IMR-90 (cell line): ENCODE data around the gene GLCE. TPM values are rescaled to one million over a fixed set of nuclear protein-coding genes. Genes with fewer than 3 reads are reported as not detected.

Experiments used
- CEBPB ChIP-seq: IDR thresholded peaks from 2 replicates; pipeline ENCODE4 v1.6.1; 2012; ENCODE audit warnings: low read depth, low read length, improper control_type of control experiment
- ELK1 ChIP-seq: fragments of 150-350 bp; IDR thresholded peaks from 2 replicates; pipeline ENCODE4 v1.6.1; 2016; ENCODE audit warnings: low read depth, mild to moderate bottlenecking, low read length, moderate library complexity, borderline replicate concordance
- MXI1 ChIP-seq: IDR thresholded peaks from 2 replicates; pipeline ENCODE4 v1.6.1; 2012; ENCODE audit warnings: low read depth, mild to moderate bottlenecking, low read length, moderate library complexity, borderline replicate concordance
- polyA plus RNA-seq, 3 experiments: library from polyadenylated mRNA; depleted of rRNA; stranded (reverse); fragments of >200 nt; gene quantifications; 2 replicates each; pipeline ENCODE4 v1.2.3, GENCODE V29; 2012; ENCODE audit warnings: low replicate concordance in 1 of 3
- total RNA-seq: library from RNA; depleted of rRNA; stranded (reverse); fragments of >200 nt; gene quantifications from 2 replicates; pipeline ENCODE4 v1.2.3, GENCODE V29; 2012

The GLCE gene
- total and polyA plus RNA-seq, 2 of the 4 experiments (the other 2 are of a cell fraction): 15.3 to 29.6 TPM

GRCh38 chr15:69305204-69305931 lies 144.9 kb downstream of the GLCE start (continued):
- TF ChIP-seq ELK1: no peak
- peak; percentile 14; the same call in 1 of the 2 replicates for TF ChIP-seq CEBPB
- no peak for TF ChIP-seq MXI1
